Inferior parietal cortex (tissue), 1 donor: ENCODE measurements around the gene DIS3L2.
A peak's percentile ranks its signal among the peaks of the same experiment; 100 is the strongest.
"Not testable (repeated sequence)": the region's sequence is repeated elsewhere in the genome, so short reads cannot be mapped to it uniquely, and the experiment has no call there.

Experiments used
- DNase-seq: peaks from one replicate; pipeline ENCODE4 v3.0.0-alpha.2; 2016; ENCODE audit errors: extremely low spot score

Gene DIS3L2

GRCh38 chr2:232008907-232009638 lies 47.6 kb downstream of the DIS3L2 start:
- DNase-seq = no peak

- no peak for DNase-seq
Measured at GRCh38 chr2:232009639-232010274, 48.2 kb downstream of the DIS3L2 start.

GRCh38 chr2:232013701-232014353 lies 52.3 kb downstream of the DIS3L2 start:
- DNase-seq = no peak

- no peak for DNase-seq
Measured at GRCh38 chr2:232014681-232015080, 53.2 kb downstream of the DIS3L2 start.

- no peak for DNase-seq
Measured at GRCh38 chr2:232018181-232018580, 56.7 kb downstream of the DIS3L2 start.

- no peak for DNase-seq
Measured at GRCh38 chr2:232022718-232023117, 61.2 kb downstream of the DIS3L2 start.

GRCh38 chr2:232023426-232023825 lies 61.9 kb downstream of the DIS3L2 start:
- DNase-seq = no peak

- no peak for DNase-seq
Measured at GRCh38 chr2:232024457-232024856, 62.9 kb downstream of the DIS3L2 start.

GRCh38 chr2:232026910-232027309 lies 65.4 kb downstream of the DIS3L2 start:
- no peak for DNase-seq

- DNase-seq = no peak
Measured at GRCh38 chr2:232027530-232027929, 66.0 kb downstream of the DIS3L2 start.

- DNase-seq = no peak
Measured at GRCh38 chr2:232028071-232028470, 66.6 kb downstream of the DIS3L2 start.

- no peak for DNase-seq
Measured at GRCh38 chr2:232028631-232029030, 67.1 kb downstream of the DIS3L2 start.

- no peak for DNase-seq
Measured at GRCh38 chr2:232029346-232029745, 67.8 kb downstream of the DIS3L2 start.

GRCh38 chr2:232030229-232030628 lies 68.7 kb downstream of the DIS3L2 start:
- DNase-seq = no peak

GRCh38 chr2:232035292-232035691 lies 73.8 kb downstream of the DIS3L2 start:
- not testable (repeated sequence) for DNase-seq

GRCh38 chr2:232036876-232037275 lies 75.4 kb downstream of the DIS3L2 start:
- DNase-seq = not testable (repeated sequence)

GRCh38 chr2:232038251-232038880 lies 76.9 kb downstream of the DIS3L2 start:
- no peak for DNase-seq

GRCh38 chr2:232038881-232039485 lies 77.5 kb downstream of the DIS3L2 start:
- peak; percentile 35 for DNase-seq

GRCh38 chr2:232042911-232043574 lies 81.5 kb downstream of the DIS3L2 start:
- DNase-seq = no peak

- DNase-seq = no peak
Measured at GRCh38 chr2:232043966-232044365, 82.5 kb downstream of the DIS3L2 start.

GRCh38 chr2:232049350-232049749 lies 87.8 kb downstream of the DIS3L2 start:
- no peak for DNase-seq
